HCT116 (cell line): ENCODE data around the gene PDE7B.

ENCODE experiments used
- ATF3 ChIP-seq: IDR thresholded peaks from 2 replicates; pipeline ENCODE4 v1.6.1; 2012
- CTCF ChIP-seq, 3 experiments: fragments of 200-600 bp in 1 of 3; sonication (generic) in 1 of 3; IDR thresholded peaks in 2 of 3; conservative IDR thresholded peaks in 1 of 3; 2 replicates each; pipeline ENCODE4 v1.5.1; 2012 to 2017; ENCODE audit warnings: low read depth in 2 of 3, low read length in 2 of 3, antibody characterized with exemption in 1 of 3, borderline replicate concordance in 1 of 3, control low read depth in 1 of 3, mild to moderate bottlenecking in 1 of 3, mixed read lengths in 1 of 3, mixed run types in 1 of 3, moderate library complexity in 1 of 3; ENCODE audit not compliant: insufficient read depth in 1 of 3
- EGR1 ChIP-seq: IDR thresholded peaks from 2 replicates; pipeline ENCODE4 v1.6.1; 2012; ENCODE audit warnings: low read depth
- ELF1 ChIP-seq: IDR thresholded peaks from 2 replicates; pipeline ENCODE4 v1.6.1; 2012; ENCODE audit warnings: low read depth, borderline replicate concordance
- EZH2 ChIP-seq: fragments of 200-600 bp; sonication (generic); IDR thresholded peaks from 2 replicates; pipeline ENCODE4 v1.6.1; 2017; ENCODE audit warnings: antibody characterized with exemption, mixed run types
- EZH2phosphoT487 ChIP-seq: fragments of 200-600 bp; IDR thresholded peaks from 2 replicates; pipeline ENCODE4 v1.6.1; 2018; ENCODE audit warnings: antibody characterized with exemption, borderline replicate concordance
- JUND ChIP-seq: IDR thresholded peaks from 2 replicates; pipeline ENCODE4 v1.6.1; 2012
- MAX ChIP-seq: IDR thresholded peaks from 2 replicates; pipeline ENCODE4 v1.6.1; 2012
- POLR2AphosphoS5 ChIP-seq: IDR thresholded peaks from 2 replicates; pipeline ENCODE4 v1.6.1; 2011; ENCODE audit warnings: mild to moderate bottlenecking, low read depth, low read length, moderate library complexity
- SIN3A ChIP-seq: IDR thresholded peaks from 2 replicates; pipeline ENCODE4 v1.6.1; 2012; ENCODE audit warnings: low read depth
- SP1 ChIP-seq: IDR thresholded peaks from 2 replicates; pipeline ENCODE4 v1.6.1; 2012; ENCODE audit warnings: low read depth
- ZBTB33 ChIP-seq: IDR thresholded peaks from 2 replicates; pipeline ENCODE4 v1.6.1; 2011; ENCODE audit warnings: mild to moderate bottlenecking, low read length, moderate library complexity; ENCODE audit not compliant: insufficient replicate concordance; ENCODE audit errors: extremely low read depth
- TF ChIP-seq, protein P1 (sequence below): IDR thresholded peaks from 2 replicates; pipeline ENCODE4 v1.6.1; 2012; ENCODE audit warnings: low read depth

GRCh38 chr6:135922746-135923145 lies 71.2 kb downstream of the PDE7B start:
- no peak for TF ChIP-seq ZBTB33
- TF ChIP-seq CTCF (IDR thresholded peaks at IDR 0.05 in 2 of 3, conservative IDR thresholded peaks at IDR 0.05 in 1 of 3; ENCODE audit: borderline replicate concordance in 1 of 3, insufficient read depth in 1 of 3, low read depth in 2 of 3, low read length in 2 of 3), result no peak
- TF ChIP-seq ELF1, result no peak
- TF ChIP-seq POLR2AphosphoS5, result no peak
- no peak for TF ChIP-seq ATF3
- no peak for TF ChIP-seq SP1
- TF ChIP-seq SIN3A, result no peak
- TF ChIP-seq JUND, result no peak
- TF ChIP-seq EZH2phosphoT487, result no peak
- TF ChIP-seq, protein P1, sequence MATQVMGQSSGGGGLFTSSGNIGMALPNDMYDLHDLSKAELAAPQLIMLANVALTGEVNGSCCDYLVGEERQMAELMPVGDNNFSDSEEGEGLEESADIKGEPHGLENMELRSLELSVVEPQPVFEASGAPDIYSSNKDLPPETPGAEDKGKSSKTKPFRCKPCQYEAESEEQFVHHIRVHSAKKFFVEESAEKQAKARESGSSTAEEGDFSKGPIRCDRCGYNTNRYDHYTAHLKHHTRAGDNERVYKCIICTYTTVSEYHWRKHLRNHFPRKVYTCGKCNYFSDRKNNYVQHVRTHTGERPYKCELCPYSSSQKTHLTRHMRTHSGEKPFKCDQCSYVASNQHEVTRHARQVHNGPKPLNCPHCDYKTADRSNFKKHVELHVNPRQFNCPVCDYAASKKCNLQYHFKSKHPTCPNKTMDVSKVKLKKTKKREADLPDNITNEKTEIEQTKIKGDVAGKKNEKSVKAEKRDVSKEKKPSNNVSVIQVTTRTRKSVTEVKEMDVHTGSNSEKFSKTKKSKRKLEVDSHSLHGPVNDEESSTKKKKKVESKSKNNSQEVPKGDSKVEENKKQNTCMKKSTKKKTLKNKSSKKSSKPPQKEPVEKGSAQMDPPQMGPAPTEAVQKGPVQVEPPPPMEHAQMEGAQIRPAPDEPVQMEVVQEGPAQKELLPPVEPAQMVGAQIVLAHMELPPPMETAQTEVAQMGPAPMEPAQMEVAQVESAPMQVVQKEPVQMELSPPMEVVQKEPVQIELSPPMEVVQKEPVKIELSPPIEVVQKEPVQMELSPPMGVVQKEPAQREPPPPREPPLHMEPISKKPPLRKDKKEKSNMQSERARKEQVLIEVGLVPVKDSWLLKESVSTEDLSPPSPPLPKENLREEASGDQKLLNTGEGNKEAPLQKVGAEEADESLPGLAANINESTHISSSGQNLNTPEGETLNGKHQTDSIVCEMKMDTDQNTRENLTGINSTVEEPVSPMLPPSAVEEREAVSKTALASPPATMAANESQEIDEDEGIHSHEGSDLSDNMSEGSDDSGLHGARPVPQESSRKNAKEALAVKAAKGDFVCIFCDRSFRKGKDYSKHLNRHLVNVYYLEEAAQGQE, result no peak
- no peak for TF ChIP-seq MAX
- TF ChIP-seq EGR1, result no peak
- no peak for TF ChIP-seq EZH2
